PC-3 (cell line): Measurements from ENCODE around the gene PLA2G15.

Experiments used
- EZH2 ChIP-seq: fragments of 300-600 bp; sonication (generic); IDR thresholded peaks from one replicate; pipeline ENCODE4 v1.6.1; 2017; ENCODE audit warnings: antibody characterized with exemption, mild to moderate bottlenecking, low read length; ENCODE audit not compliant: unreplicated experiment
- EZH2phosphoT487 ChIP-seq: fragments of 300-600 bp; sonication (generic); IDR thresholded peaks from 2 replicates; pipeline ENCODE4 v1.6.1; 2018; ENCODE audit warnings: mild to moderate bottlenecking, antibody characterized with exemption, low read length, borderline replicate concordance
- TF ChIP-seq, protein P1 (sequence below): fragments of 300-600 bp; sonication (generic); conservative IDR thresholded peaks from 2 replicates; pipeline ENCODE4 v1.5.1; 2017; ENCODE audit warnings: antibody characterized with exemption, low read depth, mild to moderate bottlenecking, low read length

DNA sequence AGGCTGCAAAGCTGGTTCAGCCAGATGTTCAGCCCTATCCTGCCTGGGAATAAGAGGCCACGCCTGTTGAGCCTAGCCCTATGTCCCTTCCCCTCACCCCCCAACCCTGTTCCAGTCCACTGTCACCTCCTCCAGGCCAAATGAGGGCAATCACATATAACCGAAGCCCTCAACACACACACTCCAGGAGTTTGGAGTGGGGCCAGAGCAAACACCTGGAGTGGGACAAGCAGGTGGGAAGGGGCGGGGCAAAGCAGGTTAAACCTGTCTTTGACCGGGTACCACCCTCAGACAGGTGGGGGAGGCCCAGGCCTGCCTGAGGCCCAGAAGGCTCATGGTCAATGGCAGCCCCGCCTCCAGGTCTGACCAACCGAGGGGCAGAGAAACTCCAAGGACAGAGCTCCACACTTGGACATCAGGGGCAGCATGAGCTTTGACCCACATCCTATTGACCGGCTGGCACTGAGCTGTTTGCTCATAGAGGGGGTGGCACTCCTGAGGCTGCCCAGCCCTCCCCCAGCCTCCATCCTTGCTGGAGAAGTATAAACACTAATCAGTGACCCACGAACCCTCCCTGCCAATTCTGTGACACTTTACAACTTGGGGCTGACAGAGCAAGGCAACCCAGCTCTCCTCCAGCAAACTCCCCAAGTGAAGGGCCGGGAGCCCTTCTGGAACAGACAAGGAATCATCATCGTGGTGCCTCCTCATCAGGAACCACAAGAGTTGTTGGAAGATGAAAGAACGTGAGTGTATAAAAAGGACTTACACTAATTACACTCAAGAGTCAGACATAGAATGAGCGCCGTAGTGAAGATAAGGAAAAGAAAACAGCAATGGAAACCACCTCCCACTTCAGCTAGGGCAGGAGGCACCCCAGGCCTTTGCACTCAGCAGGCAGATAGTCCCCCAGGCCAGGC is 10.7 kb upstream of the PLA2G15 start:
- TF ChIP-seq EZH2 (no peak), EZH2phosphoT487 (no peak)
- TF ChIP-seq, protein P1, sequence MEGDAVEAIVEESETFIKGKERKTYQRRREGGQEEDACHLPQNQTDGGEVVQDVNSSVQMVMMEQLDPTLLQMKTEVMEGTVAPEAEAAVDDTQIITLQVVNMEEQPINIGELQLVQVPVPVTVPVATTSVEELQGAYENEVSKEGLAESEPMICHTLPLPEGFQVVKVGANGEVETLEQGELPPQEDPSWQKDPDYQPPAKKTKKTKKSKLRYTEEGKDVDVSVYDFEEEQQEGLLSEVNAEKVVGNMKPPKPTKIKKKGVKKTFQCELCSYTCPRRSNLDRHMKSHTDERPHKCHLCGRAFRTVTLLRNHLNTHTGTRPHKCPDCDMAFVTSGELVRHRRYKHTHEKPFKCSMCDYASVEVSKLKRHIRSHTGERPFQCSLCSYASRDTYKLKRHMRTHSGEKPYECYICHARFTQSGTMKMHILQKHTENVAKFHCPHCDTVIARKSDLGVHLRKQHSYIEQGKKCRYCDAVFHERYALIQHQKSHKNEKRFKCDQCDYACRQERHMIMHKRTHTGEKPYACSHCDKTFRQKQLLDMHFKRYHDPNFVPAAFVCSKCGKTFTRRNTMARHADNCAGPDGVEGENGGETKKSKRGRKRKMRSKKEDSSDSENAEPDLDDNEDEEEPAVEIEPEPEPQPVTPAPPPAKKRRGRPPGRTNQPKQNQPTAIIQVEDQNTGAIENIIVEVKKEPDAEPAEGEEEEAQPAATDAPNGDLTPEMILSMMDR: no peak
